ENCODE results near the gene TMEM72. TPM values are rescaled to one million over a fixed set of nuclear protein-coding genes. Genes with fewer than 3 reads are reported as not detected.

TMEM72 gene
- total and polyA plus RNA-seq, 2 of the 13 experiments (the other 11 are each of a cell fraction or from before 2014, with no cell fraction given): 0.04 TPM; not detected in 1

- TF ChIP-seq ZNF768 (CRISPR knock-in tag; IDR thresholded peaks at IDR 0.05) (peak; percentile 74; the same call in 1 of the 2 replicates), ATF1 (CRISPR knock-in tag; IDR thresholded peaks at IDR 0.05) (no peak), CREB1 (IDR thresholded peaks at IDR 0.05) (no peak), CREB1 (CRISPR knock-in tag; IDR thresholded peaks at IDR 0.05) (no peak), THAP7 (CRISPR knock-in tag; IDR thresholded peaks at IDR 0.05) (peak; percentile 84; the same call in 1 of the 2 replicates), PRDM15 (CRISPR knock-in tag; IDR thresholded peaks at IDR 0.05) (no peak), ZNF275 (CRISPR knock-in tag; IDR thresholded peaks at IDR 0.05; ENCODE audit: borderline replicate concordance) (no peak; the same call in 1 of the 2 replicates), MXI1 (IDR thresholded peaks at IDR 0.05; ENCODE audit: borderline replicate concordance, low read depth, low read length) (peak; percentile 85; the same call in 2 of the 3 replicates), ZNF121 (CRISPR knock-in tag; IDR thresholded peaks at IDR 0.05) (0 out of 2 replicates have a peak, but pooled peaks have one; percentile 29), GATA4 (IDR thresholded peaks at IDR 0.05; ENCODE audit: borderline replicate concordance, low read depth) (peak; percentile 98), ZNF790 (CRISPR knock-in tag; IDR thresholded peaks at IDR 0.05; ENCODE audit: borderline replicate concordance) (no peak), ZNF160 (CRISPR knock-in tag; IDR thresholded peaks at IDR 0.05) (no peak; the same call in 1 of the 2 replicates), PTBP1 (IDR thresholded peaks at IDR 0.05; ENCODE audit: low read depth, low read length, poor library complexity, severe bottlenecking) (peak; percentile 49), ZSCAN22 (CRISPR knock-in tag; IDR thresholded peaks at IDR 0.05) (no peak), IKZF1 (IDR thresholded peaks at IDR 0.05) (no peak), CREBL2 (CRISPR knock-in tag; IDR thresholded peaks at IDR 0.05; ENCODE audit: borderline replicate concordance) (peak; percentile 72; the same call in 1 of the 2 replicates), HNRNPUL1 (IDR thresholded peaks at IDR 0.05; ENCODE audit: low read depth, low read length) (no peak), ZBTB7B (CRISPR knock-in tag; IDR thresholded peaks at IDR 0.05) (peak; percentile 98), MXD1 (CRISPR knock-in tag; IDR thresholded peaks at IDR 0.05) (no peak; the same call in 1 of the 2 replicates), ZBTB14 (CRISPR knock-in tag; IDR thresholded peaks at IDR 0.05) (no peak), SNRNP70 (IDR thresholded peaks at IDR 0.05; ENCODE audit: low read depth, low read length) (no peak), JUND (CRISPR knock-in tag; IDR thresholded peaks at IDR 0.05) (no peak), TBX2 (CRISPR knock-in tag; IDR thresholded peaks at IDR 0.05; ENCODE audit: borderline replicate concordance) (peak; percentile 98)
Measured at GRCh38 chr10:44978570-44979280, 67.6 kb downstream of the TMEM72 start, which contains the start of gene DEPP1 (continued).
